ENCODE data around the gene UGT1A7. TPM values are rescaled to one million over a fixed set of nuclear protein-coding genes. Genes with fewer than 3 reads are reported as not detected.
"Not testable (repeated sequence)": the region's sequence is repeated elsewhere in the genome, so short reads cannot be mapped to it uniquely, and the experiment has no call there.

The UGT1A7 gene
- total RNA-seq, 4 donors from 2014 or later = not detected

DNA sequence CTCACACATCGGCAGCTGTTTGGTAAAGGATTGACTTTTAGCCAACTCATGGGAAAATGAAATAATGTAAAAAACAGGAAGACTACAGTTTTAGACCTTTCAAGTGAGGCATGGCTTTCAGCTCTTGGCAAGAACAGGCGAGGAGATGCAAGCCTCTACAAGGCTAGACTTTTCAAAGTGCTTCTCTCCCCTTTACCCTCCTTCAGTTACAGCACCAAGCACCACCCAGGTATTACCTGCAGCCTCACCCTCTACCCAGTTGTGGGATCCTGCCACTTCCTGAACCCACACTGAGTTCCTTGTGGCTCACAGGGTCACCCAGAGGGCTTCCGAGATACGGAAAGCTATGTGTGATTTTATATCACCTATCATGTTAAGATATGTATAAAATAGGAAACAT lies 30.7 kb upstream of the UGT1A7 start:
- Histone ChIP-seq H3K36me3 (no peaks in the 10 kb centered on the region), H3K27ac (no peak overlapping the region), H3K9me3 (no peaks in the 10 kb centered on the region), H3K4me1 (no peaks in the 10 kb centered on the region), H3K4me3 (no peak overlapping the region), H3K27me3 (no peaks in the 10 kb centered on the region)
- TF ChIP-seq POLR2A (IDR thresholded peaks at IDR 0.05) = no peak
- TF ChIP-seq, protein P1, sequence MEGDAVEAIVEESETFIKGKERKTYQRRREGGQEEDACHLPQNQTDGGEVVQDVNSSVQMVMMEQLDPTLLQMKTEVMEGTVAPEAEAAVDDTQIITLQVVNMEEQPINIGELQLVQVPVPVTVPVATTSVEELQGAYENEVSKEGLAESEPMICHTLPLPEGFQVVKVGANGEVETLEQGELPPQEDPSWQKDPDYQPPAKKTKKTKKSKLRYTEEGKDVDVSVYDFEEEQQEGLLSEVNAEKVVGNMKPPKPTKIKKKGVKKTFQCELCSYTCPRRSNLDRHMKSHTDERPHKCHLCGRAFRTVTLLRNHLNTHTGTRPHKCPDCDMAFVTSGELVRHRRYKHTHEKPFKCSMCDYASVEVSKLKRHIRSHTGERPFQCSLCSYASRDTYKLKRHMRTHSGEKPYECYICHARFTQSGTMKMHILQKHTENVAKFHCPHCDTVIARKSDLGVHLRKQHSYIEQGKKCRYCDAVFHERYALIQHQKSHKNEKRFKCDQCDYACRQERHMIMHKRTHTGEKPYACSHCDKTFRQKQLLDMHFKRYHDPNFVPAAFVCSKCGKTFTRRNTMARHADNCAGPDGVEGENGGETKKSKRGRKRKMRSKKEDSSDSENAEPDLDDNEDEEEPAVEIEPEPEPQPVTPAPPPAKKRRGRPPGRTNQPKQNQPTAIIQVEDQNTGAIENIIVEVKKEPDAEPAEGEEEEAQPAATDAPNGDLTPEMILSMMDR (IDR thresholded peaks at IDR 0.05 in 4 of 5, conservative IDR thresholded peaks at IDR 0.05 in 1 of 5) = no peak
- ATAC-seq = no peak
- in situ Hi-C loops (cut with MboI; ENCODE audit: low sequenced_read_pairs in 4 of 4) (no loop called here), intact Hi-C loops (cut with DNase I; ENCODE audit: low total_unique reads) (no loop called here)
- no peak for DNase-seq

DNA sequence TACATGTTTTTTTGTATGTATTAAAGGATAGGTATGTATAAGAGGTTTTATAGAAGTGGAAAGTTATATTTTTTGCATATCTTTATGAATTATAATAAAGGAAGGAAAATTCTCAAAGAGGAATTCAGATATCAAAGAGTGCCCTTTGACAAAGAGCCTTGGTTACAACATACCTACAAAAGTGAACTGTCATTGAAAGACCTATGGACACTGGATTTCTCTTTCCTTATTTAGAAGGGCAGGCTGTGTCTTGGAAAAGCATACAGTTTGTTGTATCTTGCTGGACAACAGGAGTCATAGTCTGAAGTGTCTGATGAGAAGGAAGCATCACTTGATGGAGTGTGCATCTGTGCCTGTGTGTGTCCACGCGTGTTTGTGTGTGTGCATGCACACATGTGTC lies 30.3 kb upstream of the UGT1A7 start:
- Histone ChIP-seq H3K4me3 (no peak overlapping the region), H3K27ac (no peak overlapping the region), H3K4me1 (no peaks in the 10 kb centered on the region), H3K27me3 (no peaks in the 10 kb centered on the region), H3K9me3 (no peaks in the 10 kb centered on the region), H3K36me3 (no peaks in the 10 kb centered on the region)
- no peak for ATAC-seq
- DNase-seq = no peak
- in situ Hi-C loops (cut with MboI; ENCODE audit: low sequenced_read_pairs in 4 of 4) (no loop called here), intact Hi-C loops (cut with DNase I; ENCODE audit: low total_unique reads) (no loop called here)
- TF ChIP-seq, protein P1 (IDR thresholded peaks at IDR 0.05 in 4 of 5, conservative IDR thresholded peaks at IDR 0.05 in 1 of 5) = no peak
- TF ChIP-seq POLR2A (IDR thresholded peaks at IDR 0.05) = no peak

DNA sequence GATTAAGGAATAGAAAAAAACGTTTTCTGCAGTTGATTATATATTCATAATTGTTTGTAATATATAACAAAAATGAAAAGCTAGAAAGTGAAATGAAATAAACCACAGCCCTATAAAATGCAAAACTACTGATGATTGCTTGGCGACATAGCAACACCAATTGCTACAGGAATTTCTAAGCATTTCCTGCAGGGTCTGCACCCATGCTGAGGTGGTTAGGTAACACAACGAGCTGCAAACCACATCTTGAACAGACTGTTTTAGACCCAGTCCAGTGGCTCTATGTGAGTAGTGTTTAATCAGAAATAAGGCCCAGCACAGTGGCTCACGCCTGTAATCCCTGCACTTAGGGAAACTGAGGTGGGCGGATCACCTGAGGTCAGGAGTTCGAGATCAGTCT lies 27.2 kb upstream of the UGT1A7 start:
- DNase-seq = no peak
- intact Hi-C loops (cut with DNase I; ENCODE audit: low total_unique reads) = no loop called here
- no peaks in the 10 kb centered on the region for H3K27me3 ChIP-seq
- no peaks in the 10 kb centered on the region for H3K9me3 ChIP-seq
- in situ Hi-C loops (cut with MboI; ENCODE audit: low sequenced_read_pairs in 4 of 4) = no loop called here
- no peaks in the 10 kb centered on the region for H3K36me3 ChIP-seq
- H3K4me1 ChIP-seq = no peaks in the 10 kb centered on the region
- no peak overlapping the region for H3K27ac ChIP-seq
- ATAC-seq = no peak
- TF ChIP-seq, protein P1 (IDR thresholded peaks at IDR 0.05 in 4 of 5, conservative IDR thresholded peaks at IDR 0.05 in 1 of 5) = no peak
- TF ChIP-seq POLR2A (IDR thresholded peaks at IDR 0.05) = no peak
- H3K4me3 ChIP-seq = no peak overlapping the region

DNA sequence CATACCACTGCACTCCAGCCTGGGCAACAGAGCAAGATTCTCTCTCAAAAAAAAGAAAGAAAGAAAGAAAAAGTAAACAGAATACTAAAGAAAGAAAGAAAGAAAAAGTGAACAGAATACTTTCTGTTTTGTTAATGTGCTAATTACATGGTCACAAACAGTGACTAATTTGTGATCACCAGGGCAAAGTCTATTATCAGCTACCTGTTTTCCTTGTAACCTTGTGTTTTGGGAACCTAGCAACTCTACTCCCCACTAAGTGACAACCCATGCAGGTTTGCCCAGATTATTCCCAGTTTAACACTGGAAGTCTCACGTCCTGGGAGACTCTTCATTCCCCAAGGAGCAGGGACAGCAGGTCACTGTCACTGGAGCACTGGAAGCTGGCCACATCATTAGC lies 26.7 kb upstream of the UGT1A7 start:
- Histone ChIP-seq H3K27me3 (no peaks in the 10 kb centered on the region), H3K4me1 (no peaks in the 10 kb centered on the region), H3K9me3 (no peaks in the 10 kb centered on the region), H3K4me3 (no peak overlapping the region), H3K36me3 (no peaks in the 10 kb centered on the region), H3K27ac (no peak overlapping the region)
- DNase-seq (no peak), ATAC-seq (no peak)
- intact Hi-C loops (cut with DNase I; ENCODE audit: low total_unique reads) (no loop called here), in situ Hi-C loops (cut with MboI; ENCODE audit: low sequenced_read_pairs in 4 of 4) (no loop called here)
- no peak for TF ChIP-seq POLR2A (IDR thresholded peaks at IDR 0.05)
- TF ChIP-seq, protein P1 (IDR thresholded peaks at IDR 0.05 in 4 of 5, conservative IDR thresholded peaks at IDR 0.05 in 1 of 5) = no peak

DNA sequence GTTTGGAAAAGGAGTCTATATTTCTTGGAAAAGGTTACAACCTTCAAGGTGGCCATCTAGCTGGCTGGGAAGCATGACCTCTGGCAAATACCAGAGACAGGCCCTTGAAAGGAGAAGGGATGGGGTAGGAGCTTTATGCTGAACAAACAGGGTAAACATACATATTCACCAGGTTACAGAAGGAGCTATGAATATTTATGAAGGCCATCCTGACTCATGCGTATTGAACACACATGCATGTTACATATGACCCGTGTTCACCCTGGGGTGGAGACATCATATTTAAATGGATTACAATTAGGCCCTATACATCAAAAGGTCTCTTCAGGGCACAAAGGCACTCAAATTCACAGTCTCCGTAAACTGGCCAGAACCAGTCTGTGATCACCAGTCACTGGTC lies 25.8 kb upstream of the UGT1A7 start:
- intact Hi-C loops (cut with DNase I; ENCODE audit: low total_unique reads) = not testable (repeated sequence)

More for the DNA sequence above, 25.8 kb upstream of the UGT1A7 start:
- in situ Hi-C loops (cut with MboI; ENCODE audit: low sequenced_read_pairs in 4 of 4); H3K4me1 ChIP-seq; H3K27ac ChIP-seq; H3K9me3 ChIP-seq; H3K27me3 ChIP-seq; ATAC-seq; DNase-seq; H3K36me3 ChIP-seq; H3K4me3 ChIP-seq: not testable (repeated sequence)
